GM12878 (cell line): ENCODE results near the gene TOGARAM1. TPM values are rescaled to one million over a fixed set of nuclear protein-coding genes. Genes with fewer than 3 reads are reported as not detected.

Experiments
- ATF7 ChIP-seq: fragments of 450-650 bp; IDR thresholded peaks from 2 replicates; pipeline ENCODE4 v1.6.1; 2016; ENCODE audit warnings: low read depth, mild to moderate bottlenecking
- CBX5 ChIP-seq: sonication (generic); IDR thresholded peaks from 2 replicates; pipeline ENCODE4 v1.6.1; 2016; ENCODE audit warnings: low read depth, moderate library complexity, mild to moderate bottlenecking, inconsistent platforms
- CHD1 ChIP-seq: IDR thresholded peaks from 2 replicates; pipeline ENCODE4 v1.6.1; 2012; ENCODE audit warnings: low read depth, low read length, improper control_type of control experiment
- IRF4 ChIP-seq: IDR thresholded peaks from 2 replicates; pipeline ENCODE4 v1.6.1; 2011; ENCODE audit warnings: low read depth, low read length
- JUNB ChIP-seq: IDR thresholded peaks from 2 replicates; pipeline ENCODE4 v1.6.1; 2016; ENCODE audit warnings: antibody characterized with exemption, mild to moderate bottlenecking
- JUND ChIP-seq: IDR thresholded peaks from 2 replicates; pipeline ENCODE4 v1.6.1; 2012; ENCODE audit warnings: low read depth, mild to moderate bottlenecking, low read length, improper control_type of control experiment, moderate library complexity
- MXI1 ChIP-seq: fragments of 150-350 bp; IDR thresholded peaks from 2 replicates; pipeline ENCODE4 v1.6.1; 2011; ENCODE audit warnings: low read depth, mild to moderate bottlenecking, inconsistent platforms, low read length, improper control_type of control experiment
- PML ChIP-seq: IDR thresholded peaks from 2 replicates; pipeline ENCODE4 v1.6.1; 2012; ENCODE audit warnings: low read length, inconsistent platforms
- POLR2A ChIP-seq: IDR thresholded peaks from 2 replicates; pipeline ENCODE4 v1.6.1; 2011; ENCODE audit warnings: low read depth, mild to moderate bottlenecking, low read length
- PRDM15 ChIP-seq: fragments of 450-650 bp; formaldehyde crosslinking; IDR thresholded peaks from 2 replicates; pipeline ENCODE4 v1.4.0; 2020; ENCODE audit warnings: mild to moderate bottlenecking, moderate library complexity
- RB1 ChIP-seq: fragments of 450-650 bp; formaldehyde crosslinking; IDR thresholded peaks from 2 replicates; pipeline ENCODE4 v1.6.1; 2017; ENCODE audit warnings: mild to moderate bottlenecking, borderline replicate concordance
- RBBP5 ChIP-seq: fragments of 200-600 bp; sonication (generic); conservative IDR thresholded peaks from 2 replicates; pipeline ENCODE4 v1.6.1; 2016
- RELA ChIP-seq: fragments of 450-650 bp; IDR thresholded peaks from 2 replicates; pipeline ENCODE4 v1.8.0; 2014; ENCODE audit warnings: borderline replicate concordance; ENCODE audit not compliant: partially characterized antibody
- REST ChIP-seq: IDR thresholded peaks from 2 replicates; pipeline ENCODE4 v1.6.1; 2012; ENCODE audit warnings: mild to moderate bottlenecking, low read depth, low read length
- RUNX3 ChIP-seq: IDR thresholded peaks from 2 replicates; pipeline ENCODE4 v1.6.1; 2012; ENCODE audit warnings: low read length, inconsistent platforms
- SMARCA5 ChIP-seq: fragments of 450-650 bp; IDR thresholded peaks from 2 replicates; pipeline ENCODE4 v1.6.1; 2017; ENCODE audit warnings: mild to moderate bottlenecking
- SP1 ChIP-seq: IDR thresholded peaks from one replicate; pipeline ENCODE4 v1.6.1; 2011; ENCODE audit warnings: low read depth, low read length
- STAT3 ChIP-seq: IDR thresholded peaks from 2 replicates; pipeline ENCODE4 v1.6.1; 2011; ENCODE audit warnings: low read depth, low read length, improper control_type of control experiment
- TCF3 ChIP-seq: IDR thresholded peaks from 2 replicates; pipeline ENCODE4 v1.6.1; 2012; ENCODE audit warnings: low read depth, mild to moderate bottlenecking, low read length, borderline replicate concordance; ENCODE audit not compliant: insufficient read depth
- polyA plus RNA-seq, 11 experiments: library from polyadenylated mRNA; depleted of rRNA in 4 of 11; unstranded in 6 of 11; stranded (reverse) in 5 of 11; fragments of >200 nt; fragmentation: Nextera tagmentation in 4 of 11; fragmentation: Illumina TruSeq in 1 of 11; extraction: Ambion mirVana in 4 of 11; extraction: Trizol in 1 of 11; gene quantifications; 1 replicate in 1 of 11; 2 replicates in 10 of 11; pipeline versions ENCODE4 v1.2.1 to v1.2.3, GENCODE V29; 2011 to 2016; ENCODE audit warnings: inconsistent platforms in 2 of 11, missing spikeins in 2 of 11, low read depth in 1 of 11
- total RNA-seq, 4 experiments: library from RNA; depleted of rRNA in 3 of 4; stranded (reverse); fragments of >200 nt in 3 of 4; fragmentation: Illumina TruSeq in 1 of 4; extraction: Trizol in 1 of 4; gene quantifications; 2 replicates each; pipeline versions ENCODE4 v1.2.1 to v1.2.3, GENCODE V29; 2013 to 2021

TOGARAM1 gene
- total and polyA plus RNA-seq, 10 of the 15 experiments (the other 5 are each of a cell fraction or from before 2014, with no cell fraction given), result 2.1 to 14.4 (median 7.2) TPM

- TF ChIP-seq ATF7 (no peak; the same call in none of the 2 replicates), REST (no peak), CHD1 (peak; percentile 65), SP1 (no peak), RUNX3 (peak; percentile 3; the same call in 1 of the 2 replicates), PML (no peak), JUNB (no peak), STAT3 (no peak), RELA (no peak), JUND (no peak), RBBP5 (no peak), IRF4 (no peak), RB1 (0 out of 2 replicates have a peak, but pooled peaks have one; percentile 32), SMARCA5 (0 out of 2 replicates have a peak, but pooled peaks have one; percentile 25), POLR2A (no peak), PRDM15 (no peak), MXI1 (peak; percentile 42), TCF3 (no peak), CBX5 (0 out of 2 replicates have a peak, but pooled peaks have one; percentile 7)
Observed at GRCh38 chr14:44962334-44963043, 499 bp downstream of the TOGARAM1 start (continued).
